GF-D8 (cell line): ENCODE measurements around the gene ZBP1.

Experiments
- DNase-seq: peaks from one replicate; lab custom pipeline; 2025; lab: John Stamatoyannopoulos, UW

ZBP1 gene

DNA sequence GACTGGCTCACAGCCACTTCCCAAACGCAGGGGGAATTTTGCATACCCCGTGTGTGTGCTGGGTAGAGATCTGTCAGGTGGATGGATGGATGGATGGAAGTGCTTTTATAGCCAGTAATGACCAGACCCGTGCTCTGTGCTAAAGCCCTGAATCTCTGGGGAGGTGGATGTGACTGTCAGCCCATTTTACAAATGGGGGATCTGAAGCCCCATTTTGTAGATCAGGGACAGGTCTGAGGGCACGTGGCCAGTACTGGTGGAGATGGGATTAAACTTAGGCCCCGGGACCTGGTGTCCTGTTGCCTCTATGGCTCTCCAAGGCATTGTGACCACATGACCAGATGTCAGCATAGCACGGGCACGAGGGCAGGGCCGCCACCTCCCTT, 38.2 kb upstream of the ZBP1 start:
- no peak for DNase-seq

DNA sequence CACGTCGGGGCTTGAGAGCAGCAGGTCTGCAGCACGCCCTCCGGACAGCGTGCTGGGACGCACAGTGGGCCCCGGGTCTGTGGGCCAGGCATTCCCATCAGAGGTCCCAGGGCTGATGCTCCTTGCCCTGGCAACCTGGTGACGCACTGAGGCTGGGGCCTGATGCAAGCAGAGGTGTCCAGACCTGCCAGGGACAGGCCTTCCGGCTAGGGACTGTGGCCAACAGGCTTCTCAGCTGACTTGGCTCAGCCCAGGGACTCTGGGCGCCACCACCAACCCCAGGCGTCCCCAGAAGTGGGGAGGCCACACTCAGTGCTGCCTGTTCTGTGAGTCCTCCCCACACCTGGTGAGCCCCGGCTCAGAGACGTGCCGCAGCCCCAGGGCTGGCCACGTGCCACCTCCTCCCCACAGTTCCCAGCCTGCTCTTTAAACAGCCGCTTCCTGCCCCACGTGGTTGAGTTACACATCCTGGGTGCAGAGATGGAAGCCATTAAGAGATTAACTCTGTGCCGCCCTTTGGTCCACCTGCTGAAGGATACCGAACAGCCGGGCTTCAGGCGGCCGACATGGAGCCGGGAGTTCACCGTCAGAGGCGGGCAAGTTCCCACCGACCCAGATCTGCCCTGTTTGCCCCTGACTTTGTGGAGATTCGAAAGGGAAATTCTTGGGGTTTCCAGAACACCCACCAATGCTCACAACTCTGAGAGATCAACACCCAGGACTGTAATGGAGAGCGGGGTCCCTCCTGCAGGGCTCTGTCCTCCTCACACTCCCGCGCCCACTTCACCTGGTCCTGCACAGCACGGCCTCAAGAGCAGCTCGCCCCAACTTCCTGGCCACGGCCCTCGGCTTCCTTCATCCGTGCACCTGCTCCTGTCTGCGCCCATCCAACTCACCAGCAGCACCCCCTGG, 37.6 kb upstream of the ZBP1 start:
- no peak for DNase-seq

DNA sequence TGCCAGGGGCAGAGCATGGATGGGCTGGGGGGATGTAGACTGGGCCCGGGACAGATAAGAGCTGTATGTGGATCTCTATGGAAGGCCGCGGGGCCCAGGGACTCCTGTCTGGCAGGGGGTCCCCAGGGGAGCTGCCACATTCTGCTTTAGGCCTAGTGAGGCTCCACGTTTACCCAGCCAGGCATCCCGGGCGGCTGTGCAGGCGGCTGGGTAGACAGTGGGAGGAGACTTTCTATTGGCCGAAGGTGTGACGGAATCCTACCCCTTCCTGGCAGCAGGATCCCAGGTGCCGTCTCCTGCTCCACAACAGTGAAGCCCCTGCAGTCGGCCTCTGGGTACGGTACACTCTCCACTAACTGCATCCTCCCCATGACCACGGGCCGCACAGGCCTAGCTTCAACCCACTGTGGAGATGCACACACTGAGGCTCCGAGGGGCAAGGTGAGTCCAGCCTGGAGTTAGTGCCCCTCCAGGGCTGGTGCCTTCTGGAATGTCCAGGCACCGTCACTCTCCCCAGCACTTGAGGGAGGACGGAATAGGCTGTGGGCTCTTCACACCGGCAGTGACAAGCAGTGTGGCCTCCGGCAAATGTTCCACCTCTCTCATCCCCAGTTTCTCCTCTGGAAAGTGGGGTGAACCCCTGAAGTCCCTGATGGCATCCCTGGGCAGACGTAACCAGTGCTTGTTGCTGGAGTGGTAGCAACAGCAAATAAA, 36.8 kb upstream of the ZBP1 start:
- DNase-seq: no peak

DNA sequence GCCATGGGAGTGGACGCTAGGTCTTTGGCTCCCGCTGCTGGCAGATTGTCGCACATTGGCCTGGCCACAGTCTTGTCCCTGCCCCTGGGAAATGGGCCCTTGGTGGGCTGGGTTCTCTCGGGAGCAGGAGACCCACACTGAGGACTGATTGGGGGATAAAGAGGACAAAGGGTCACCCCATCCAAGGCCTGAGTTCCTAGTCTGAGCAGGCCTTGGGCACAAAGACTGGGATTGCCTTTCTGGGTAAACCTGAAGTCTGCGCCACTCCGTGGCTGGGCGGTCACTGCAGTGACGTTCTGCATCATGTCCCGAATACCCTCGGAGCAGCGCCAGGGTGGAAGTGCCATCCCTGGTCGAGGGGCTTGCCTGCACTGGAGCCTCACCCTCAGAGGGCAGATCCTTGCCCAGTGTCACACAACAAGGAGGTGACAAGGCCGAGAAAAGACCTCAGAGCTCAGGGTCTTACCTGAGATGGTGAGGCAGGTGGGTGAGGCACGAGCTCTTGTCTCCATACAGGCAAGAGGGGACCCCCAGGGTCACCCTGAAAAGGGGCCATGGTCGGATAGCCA, 36.1 kb upstream of the ZBP1 start:
- no peak for DNase-seq

DNA sequence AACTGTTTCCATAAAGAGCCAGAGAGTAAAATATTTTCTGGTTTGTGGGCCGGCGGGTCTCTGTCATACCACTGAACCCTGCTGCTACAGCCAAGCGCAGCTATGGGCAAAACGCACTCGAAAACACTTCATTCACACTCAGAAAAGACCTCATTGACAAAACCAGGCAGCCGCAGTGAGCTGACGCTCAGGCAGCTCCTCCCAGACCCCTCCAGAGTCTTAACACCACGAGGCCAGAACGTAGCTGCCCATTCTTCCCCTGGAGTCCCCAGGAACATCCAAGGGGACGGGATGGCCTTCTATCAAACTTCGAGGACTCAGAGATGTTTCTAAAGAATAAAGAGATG, 35.6 kb upstream of the ZBP1 start:
- DNase-seq: no peak

DNA sequence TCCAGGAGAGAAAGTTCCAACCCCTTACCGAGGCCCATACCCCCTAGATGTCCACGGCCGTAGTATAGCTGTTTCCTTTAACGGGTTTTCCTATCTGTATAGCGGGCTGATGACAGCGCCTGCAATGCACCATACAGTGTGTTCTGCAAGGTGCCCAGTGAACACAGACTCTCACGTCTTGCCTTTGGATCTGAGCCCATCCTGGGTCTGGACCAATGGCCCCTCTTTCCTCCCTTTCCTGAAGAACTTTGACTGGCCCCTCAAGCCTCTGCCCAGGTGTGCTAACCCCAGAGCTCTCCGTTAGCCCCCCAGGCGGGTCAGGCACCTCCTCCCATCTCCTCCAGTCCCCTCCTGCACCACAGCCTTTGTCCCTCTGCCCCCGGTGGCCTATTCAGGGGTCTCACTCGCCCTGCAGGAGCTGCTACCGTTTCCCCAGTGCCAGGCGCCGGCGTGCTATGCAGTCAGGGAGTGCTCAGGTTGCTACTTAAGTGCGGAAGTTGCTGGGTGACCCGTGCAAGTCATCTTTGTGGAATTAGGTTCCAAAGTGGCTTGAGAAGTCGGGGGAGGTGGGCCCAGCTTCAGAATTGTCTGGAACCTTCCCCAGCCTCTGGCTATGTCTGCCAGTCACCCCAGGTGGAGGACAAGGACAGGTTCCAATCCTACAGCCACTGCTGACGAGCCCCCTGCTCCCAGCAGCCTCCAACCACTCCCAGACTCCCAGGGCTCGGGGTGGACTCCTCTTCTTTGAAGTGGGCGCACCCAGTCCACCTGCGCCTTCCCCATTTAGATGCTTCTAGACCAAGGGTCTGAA, 35.0 kb upstream of the ZBP1 start:
- DNase-seq: no peak

DNA sequence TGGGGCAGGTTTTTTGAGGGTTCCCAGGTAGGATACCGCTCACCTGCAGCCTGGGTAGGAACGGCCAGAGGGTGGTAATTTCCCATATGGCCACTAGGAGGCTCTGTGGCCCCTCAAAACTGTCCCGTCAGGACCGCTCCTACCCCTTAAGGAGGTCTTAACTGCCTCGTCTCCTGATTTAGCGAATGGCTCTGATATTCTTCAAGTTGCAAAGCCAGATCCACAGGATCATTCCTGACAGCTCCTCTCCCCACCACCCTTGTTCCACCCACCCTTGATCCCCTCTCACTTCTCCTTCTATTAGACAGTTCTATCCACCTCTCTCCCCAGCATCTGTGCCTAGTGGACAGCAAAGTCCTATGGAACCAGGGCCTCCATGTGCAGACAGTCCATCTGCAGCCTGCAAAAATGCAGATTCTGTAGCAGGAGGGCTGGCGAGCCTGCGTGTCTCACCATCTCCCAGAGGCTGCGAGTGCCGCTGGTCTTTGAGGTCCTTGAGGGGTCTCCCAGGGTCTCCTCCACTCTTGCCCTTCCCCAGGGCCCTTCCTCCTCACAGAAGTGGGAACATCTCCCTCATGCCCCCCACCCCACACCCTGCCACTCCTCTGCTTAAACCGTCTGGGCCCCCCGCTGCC, 34.3 kb upstream of the ZBP1 start:
- DNase-seq: no peak

DNA sequence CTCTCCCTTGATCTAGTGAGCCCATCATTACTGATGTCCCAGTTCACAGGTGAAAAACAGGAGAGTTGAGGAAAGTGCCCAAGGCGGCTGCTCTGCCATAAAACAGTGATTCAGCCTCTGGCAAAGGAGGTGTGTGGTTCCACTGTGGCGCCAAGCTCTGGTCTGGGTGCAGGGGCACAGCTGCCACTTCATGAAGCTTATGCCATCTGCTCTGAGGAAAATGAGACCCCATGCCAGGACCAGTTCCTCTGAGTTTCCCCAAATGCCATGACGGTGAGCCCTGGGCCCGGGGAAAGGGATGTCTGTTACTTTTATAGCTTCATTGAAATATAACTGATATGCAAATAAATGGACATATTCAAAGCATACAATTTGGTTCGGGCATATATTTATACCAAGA, 33.7 kb upstream of the ZBP1 start:
- no peak for DNase-seq

DNA sequence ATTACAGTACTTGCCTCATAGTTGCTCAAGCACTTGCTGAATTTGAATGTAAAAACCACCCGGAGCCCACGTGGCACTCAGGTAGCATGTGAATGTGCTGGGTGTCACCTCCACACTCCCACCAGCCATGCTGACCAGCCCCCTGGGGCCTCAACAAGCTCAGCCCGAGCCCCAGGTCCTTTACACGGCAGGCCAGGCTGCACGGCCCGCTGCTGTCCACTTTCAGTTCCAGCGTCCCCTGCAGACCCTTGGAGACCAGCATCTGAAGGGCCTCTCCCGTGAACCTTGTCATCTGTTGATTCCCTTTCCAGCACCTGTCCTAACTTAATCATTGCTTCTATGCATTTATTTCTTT, 33.3 kb upstream of the ZBP1 start:
- DNase-seq: no peak

DNA sequence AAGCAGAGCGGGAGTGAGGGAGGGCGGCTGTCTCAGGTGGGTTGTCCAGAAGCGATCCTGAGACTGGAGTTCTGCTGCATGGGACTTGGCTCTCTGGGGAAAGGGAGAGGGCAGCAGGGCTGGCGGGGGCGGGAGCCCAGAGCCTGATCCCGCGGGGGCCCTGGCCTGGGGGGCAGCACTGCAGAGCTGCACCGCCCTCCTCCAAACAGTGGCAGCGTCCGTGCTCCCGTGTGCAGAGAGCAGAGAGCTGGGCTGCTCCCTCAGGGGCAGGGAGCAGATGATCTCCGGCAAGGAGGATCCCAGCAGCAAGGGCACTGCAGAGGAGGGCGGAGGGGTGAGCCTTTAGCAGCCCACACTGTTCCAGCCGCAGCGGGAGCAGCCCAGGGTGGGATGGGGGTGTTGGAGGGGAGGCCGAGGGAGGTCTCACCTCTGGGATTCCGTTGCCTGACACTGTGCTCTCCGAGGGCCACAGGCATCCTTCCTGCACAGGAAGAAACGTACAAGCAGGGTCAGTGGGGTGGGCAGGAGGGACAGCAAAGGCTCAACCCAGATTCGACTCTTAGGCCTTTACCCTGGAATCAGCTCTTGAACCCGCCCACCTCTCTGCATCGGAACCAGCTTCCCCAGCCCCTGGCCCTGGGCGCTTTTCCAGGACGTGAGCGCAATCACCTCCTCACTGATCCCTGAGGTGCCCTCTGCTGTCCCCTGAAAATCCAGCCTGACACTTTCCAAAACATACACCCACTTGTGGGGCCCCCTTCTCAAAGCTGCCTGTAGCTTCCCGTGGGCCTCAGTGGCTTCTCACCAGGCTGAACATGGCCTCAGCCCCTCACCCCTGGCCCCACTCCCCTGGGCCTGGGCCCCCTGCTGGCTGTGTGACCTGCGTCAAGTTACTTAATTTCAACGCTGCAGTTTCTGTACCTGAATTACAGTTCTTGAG, 32.6 kb upstream of the ZBP1 start:
- no peak for DNase-seq

DNA sequence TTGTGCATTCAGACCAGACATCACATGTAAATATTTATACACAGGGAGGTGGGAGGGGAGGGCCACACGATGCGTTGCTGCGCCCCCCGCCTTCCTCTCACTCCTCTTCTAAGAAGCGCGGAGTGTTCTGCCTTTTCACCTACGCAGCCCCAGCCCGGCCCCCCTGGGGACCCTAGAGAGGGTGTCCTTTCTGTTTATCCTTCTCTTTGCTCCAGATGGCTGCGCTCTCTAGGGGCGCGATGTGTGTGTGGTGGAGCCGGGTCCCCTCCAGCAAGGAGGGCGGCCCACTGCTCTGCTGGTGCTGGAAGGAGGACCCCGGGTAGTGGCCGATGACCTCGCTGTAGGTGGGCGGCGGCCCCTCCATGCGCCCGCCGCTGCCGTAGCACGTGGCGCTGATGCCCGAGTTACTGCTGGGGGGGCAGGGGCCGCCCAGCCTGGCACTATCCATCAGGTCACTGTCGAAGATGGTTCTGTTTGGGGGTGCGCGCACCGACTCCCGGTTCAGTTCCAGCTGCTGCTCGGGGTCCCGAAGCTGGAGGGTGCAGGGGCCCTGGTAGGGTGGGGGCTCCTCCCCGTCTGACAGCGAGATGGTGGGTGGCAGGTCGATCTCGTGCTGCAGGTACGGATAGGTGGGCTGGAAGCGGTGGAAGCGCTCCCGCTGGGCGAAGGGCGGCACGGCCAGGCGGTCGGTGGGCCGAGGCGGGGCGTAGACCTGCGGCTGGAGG, 31.8 kb upstream of the ZBP1 start:
- no peak for DNase-seq

DNA sequence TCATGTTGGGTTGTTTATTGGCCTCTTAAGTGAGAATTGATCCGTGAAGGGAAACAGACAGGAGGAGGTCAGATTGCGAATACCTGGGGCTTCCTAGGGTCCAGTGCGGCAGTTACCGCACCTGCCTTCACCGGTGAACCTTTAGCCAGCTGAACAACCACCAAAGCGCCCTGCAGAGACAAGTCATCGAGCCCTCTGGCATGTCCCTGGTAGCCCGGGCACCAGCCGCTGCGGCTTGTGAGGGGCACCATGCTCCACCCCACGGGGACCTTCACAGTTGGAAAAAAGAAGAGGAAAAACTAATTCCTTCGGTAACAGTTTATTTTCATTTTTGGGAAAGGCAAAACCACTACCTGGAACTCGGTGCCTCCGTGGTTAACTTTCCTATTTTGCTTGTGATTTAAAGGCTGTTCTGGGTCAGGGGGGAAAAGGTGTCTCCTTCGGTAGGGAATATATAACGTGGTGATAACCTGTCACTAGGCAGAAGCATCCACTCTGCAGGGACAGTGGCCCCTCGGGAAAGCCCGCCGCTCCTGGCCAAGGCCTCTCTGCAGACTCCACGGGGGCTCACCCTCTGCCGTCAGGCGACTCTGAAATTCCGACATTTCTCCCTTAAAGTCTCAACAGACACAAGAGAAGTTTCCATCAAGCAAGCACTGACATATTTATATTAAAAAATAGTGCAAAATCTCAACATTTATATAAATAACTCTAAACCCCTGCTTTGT, 30.7 kb upstream of the ZBP1 start:
- DNase-seq: no peak

DNA sequence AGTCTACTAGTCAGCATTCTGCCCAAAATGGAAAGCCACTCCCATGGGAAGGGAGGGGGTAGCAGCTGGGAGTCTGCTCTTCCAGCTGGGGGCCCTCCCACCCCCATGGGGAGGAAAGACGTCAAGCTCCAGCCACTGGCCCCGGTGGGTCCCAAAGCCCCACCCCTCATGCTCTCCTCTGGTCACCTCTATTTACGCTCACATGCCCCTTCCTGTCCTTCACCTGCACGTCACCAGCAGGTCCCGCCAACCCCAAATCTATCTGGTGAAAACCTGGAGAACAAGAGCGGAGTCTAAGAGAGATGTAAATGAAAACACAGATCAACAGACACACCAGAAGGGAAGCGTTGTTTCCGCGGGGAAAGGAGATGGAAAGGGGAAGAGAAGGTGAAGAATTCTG, 30.0 kb upstream of the ZBP1 start:
- no peak for DNase-seq

DNA sequence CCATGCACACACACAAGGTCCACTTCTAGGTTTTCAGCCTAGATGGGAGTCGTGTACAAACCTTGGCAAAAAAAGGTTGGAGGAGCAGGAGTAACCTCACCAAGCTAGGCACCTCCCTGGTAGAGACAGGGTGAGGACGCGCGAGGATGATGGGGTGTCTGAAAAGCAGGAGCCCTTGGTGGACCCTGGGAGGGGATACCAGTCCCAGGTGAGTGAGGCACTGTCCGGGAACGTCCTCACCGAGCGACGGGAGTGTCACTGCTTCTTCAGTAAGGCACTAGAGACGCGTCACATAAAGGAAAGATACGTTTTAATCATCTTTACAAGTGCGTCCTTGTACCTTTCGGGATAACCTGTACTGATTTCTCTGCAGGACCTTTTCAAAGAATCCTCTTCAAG, 29.4 kb upstream of the ZBP1 start:
- DNase-seq: no peak

DNA sequence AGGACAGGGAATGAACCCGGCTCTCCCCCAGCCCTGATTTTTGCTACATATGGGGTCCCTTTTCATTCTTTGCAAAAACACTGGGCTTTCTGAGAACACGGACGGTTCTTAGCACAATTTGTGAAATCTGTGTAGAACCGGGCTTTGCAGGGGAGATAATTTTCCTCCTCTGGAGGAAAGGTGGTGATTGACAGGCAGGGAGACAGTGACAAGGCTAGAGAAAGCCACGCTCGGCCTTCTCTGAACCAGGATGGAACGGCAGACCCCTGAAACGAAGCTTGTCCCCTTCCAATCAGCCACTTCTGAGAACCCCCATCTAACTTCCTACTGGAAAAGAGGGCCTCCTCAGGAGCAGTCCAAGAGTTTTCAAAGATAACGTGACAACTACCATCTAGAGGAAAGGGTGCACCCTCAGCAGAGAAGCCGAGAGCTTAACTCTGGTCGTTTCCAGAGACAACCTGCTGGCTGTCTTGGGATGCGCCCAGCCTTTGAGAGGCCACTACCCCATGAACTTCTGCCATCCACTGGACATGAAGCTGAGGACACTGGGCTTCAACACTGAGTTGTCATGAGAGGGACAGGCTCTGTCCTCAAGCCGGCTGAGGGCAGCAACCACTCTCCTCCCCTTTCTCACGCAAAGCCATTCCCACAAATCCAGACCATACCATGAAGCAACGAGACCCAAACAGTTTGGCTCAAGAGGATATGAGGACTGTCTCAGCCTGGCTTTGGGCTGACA, 28.8 kb upstream of the ZBP1 start:
- DNase-seq: no peak

DNA sequence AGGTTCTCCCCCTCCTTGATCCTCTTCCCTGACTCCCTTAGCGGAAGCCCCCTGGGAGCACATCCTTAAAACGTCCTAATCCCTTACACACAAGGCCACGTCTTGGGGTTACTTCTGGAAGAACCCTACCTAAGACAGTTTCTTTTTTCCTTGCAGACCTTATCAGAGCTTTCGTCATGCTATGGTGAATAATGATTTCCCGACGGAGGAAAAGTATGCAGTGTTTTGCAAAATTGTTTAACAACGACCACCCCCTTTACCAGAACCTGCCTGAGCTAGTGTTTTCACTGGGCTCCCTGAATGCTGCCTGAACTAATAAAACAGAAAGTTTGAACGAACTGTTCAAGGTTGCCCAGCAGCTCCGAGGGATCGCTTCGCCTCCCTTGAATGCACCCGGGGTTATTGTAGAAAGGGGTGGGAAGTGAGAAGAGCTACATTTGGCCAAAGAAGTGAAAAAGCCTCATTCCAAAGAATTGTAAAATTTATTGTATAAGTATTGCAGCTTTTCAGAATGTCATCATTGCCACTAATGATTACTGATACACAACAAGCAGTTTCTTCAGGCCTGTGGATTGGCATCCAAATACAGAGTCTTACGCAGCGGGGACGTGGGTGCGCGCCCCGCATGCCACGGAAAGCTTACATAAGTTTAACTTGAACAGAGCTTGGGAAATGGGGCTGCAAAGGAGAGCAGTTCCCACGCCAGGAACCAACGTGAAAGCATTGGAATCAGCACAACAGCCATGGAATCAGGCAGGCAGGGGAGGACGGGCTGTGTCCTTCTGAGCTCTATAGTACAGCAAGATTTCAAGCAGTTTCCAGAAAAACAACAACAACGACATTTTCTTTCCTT, 27.9 kb upstream of the ZBP1 start:
- no peak for DNase-seq

DNA sequence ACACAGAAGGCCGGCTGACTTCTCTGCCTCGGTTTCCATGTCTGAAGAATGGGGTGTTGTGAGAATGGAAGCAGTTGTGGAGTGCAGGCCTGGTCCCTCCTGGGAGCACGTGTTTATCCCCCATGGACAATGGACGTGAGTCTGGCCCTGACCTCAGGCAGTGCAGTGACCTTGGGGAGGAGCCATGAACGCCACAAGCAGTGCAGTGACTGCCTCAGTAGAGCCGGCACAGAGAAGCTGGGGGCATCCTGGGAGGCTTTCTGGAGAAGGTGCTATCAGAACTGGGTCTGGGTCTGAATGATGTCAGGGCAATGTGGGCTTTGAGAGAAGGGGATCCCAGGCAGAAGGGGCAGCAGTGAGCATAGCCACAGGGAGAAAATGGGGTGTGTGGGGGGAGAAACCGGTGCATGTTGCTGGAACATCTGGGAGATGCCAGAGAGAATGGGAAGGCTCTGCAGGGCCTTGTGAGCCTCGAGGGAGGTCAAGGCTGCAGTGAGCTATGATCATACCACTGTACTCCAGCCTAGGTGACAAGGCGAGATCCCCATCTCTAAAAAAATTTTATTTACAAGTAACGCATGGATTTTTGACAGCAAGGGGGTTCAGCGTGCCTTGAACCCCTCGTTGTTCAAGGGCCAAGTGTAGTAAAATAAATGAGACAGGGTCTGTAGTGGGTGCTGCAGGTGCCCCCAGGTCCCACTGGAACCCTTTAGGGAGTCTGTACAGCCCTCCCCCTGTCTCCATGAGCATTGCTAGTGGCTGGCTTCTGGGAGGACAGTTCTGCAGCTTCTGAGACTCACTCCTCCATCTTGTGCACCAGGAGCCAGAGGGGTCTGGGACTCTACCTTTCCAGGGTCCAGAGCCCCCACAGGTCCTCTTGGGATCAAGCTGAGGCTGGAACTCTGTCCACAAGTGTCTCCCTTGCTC, 27.0 kb upstream of the ZBP1 start:
- DNase-seq: no peak
